Heart right ventricle (tissue), 16 donors: ENCODE data around the gene CSRP1. TPM values are rescaled to one million over a fixed set of nuclear protein-coding genes. Genes with fewer than 3 reads are reported as not detected.

ENCODE experiments used
- ATAC-seq, 8 donors: fragments of 200-7000 bp; cut with Tn5 transposase; one replicate each; pipeline ENCODE4 v1.9.1; 2020; ENCODE audit warnings: mild to moderate bottlenecking in 8 of 8, moderate library complexity in 8 of 8, moderate number of reproducible peaks in 1 of 8
- DNase-seq, 2 donors: peaks; one replicate each; pipeline ENCODE4 v3.0.0-alpha.2; 2020
- H3K27ac ChIP-seq, 10 donors: fragments of 200-600 bp; sonication (generic) in 2 of 10; one replicate each; pipeline versions ENCODE4 v1.5.0 to v1.8.0; 2020 to 2022; ENCODE audit warnings: mild to moderate bottlenecking in 3 of 10
- H3K27me3 ChIP-seq, 7 donors: fragments of 200-600 bp; one replicate each; pipeline ENCODE4 v1.8.0; 2021 to 2022; ENCODE audit warnings: mild to moderate bottlenecking in 2 of 7
- H3K36me3 ChIP-seq, 9 donors: fragments of 200-600 bp; sonication (generic) in 1 of 9; one replicate each; pipeline versions ENCODE4 v1.5.0 to v1.8.0; 2020 to 2022; ENCODE audit warnings: mild to moderate bottlenecking in 2 of 9
- H3K4me1 ChIP-seq, 9 donors: fragments of 200-600 bp; sonication (generic) in 1 of 9; one replicate each; pipeline versions ENCODE4 v1.5.0 to v1.8.0; 2020 to 2022; ENCODE audit warnings: mild to moderate bottlenecking in 4 of 9
- H3K4me3 ChIP-seq, 10 donors: fragments of 200-600 bp; sonication (generic) in 2 of 10; one replicate each; pipeline versions ENCODE4 v1.5.0 to v1.8.0; 2020 to 2022; ENCODE audit warnings: mild to moderate bottlenecking in 7 of 10, moderate library complexity in 2 of 10
- H3K9me3 ChIP-seq, 11 donors: fragments of 200-600 bp in 10 of 11; sonication (generic) in 2 of 11; one replicate each; pipeline versions ENCODE4 v1.5.0 to v1.8.0; 2013 to 2022; ENCODE audit warnings: mild to moderate bottlenecking in 2 of 11, control low read depth in 1 of 11, moderate library complexity in 1 of 11
- CTCF ChIP-seq, 9 donors: fragments of 200-600 bp; sonication (generic) in 2 of 9; IDR thresholded peaks; one replicate each; pipeline versions ENCODE4 v1.5.0 to v1.8.0; 2021 to 2022; ENCODE audit warnings: antibody characterized with exemption in 9 of 9, mild to moderate bottlenecking in 5 of 9, moderate library complexity in 1 of 9
- WGBS, 2 donors: extraction: QIAGEN DNeasy Blood & Tissue Kit; methylation state at CpG; one replicate each; pipeline ENCODE4 v1.1.7; 2013; ENCODE audit warnings: inconsistent platforms in 1 of 2; 5-methylcytosine and 5-hydroxymethylcytosine counted together
- intact Hi-C, 10 donors: fragments of 100-400 bp; cut with DNase I; formaldehyde crosslinking; loops; one replicate each; pipeline versions ENCODE4 v1.11.1 to v1.14.2; 2022
- polyA plus RNA-seq, 2 donors: library from polyadenylated mRNA; stranded (reverse); fragments of 200-250 nt; gene quantifications; one replicate each; pipeline ENCODE4 v1.2.3, GENCODE V29; 2013
- total RNA-seq, 10 donors: library from RNA; stranded (reverse); fragmentation: NEBNext Ultra II Directional in 3 of 10; extraction: Animal tissue kit (Norgen Biotek cat#: 25700) in 3 of 10; gene quantifications; one replicate each; pipeline versions ENCODE4 v1.2.1 to v1.2.4, GENCODE V29; 2021 to 2023
- donor health status: Arrhythmogenic right ventricular cardiomyopathy.
- donor health status: ischemic (EF 13 %, LVEDD 7.1; RV severe dilation, severe dysfunction).
- donor health status: healthy with polysubstance abuse.
- donor health status: DM: no; HTN: yes; CAD: no.
- donor health status: DM: no; HTN: no; CAD: no.
- donor health status: ischemic (EF 25% LVEDD 6.9; RV normal size, moderate dysfunction).
- donor health status: ischemic (EF 25% LVEDD 5.7; RV mildly dilated, moderate dysfunction).
- donor health status: healthy.
- donor health status: DM: yes; HTN: yes; CAD: no.
- donor health status: Ischemic cardiomyopathy.
- donor health status: ischemic (EF 35%, LVEDD 5.7; RV mildly dilated, moderate dysfunction).
- donor health status: nonischemic (EF 11% LVEDD 7.7; RV severe dilation, severe dysfunction).
- donor health status: DM: yes; HTN: yes; CAD: no.
- donor health status: PGD.
- donor health status: ischemic (EF 29% LVEDD 5.4; RV normal size, mild dysfunction).
- donor health status: nonischemic (EF 23%, LVEDD 6.1; RV moderate dilation, normal function).

Gene CSRP1
- total and polyA plus RNA-seq, 12 donors = 48.1 to 104 (median 67.7) TPM

- no peak for TF ChIP-seq CTCF (IDR thresholded peaks at IDR 0.05)
- Histone ChIP-seq H3K27ac (peak overlapping the region in 6 of 10 donors; percentile 23 to 94 (median 92)), H3K36me3 (no peaks in the 10 kb centered on the region), H3K9me3 (no peaks in the 10 kb centered on the region), H3K4me1 (peaks cover 4 to 71% (median 43%) of the 10 kb centered on the region in 9 donors), H3K4me3 (no peak overlapping the region), H3K27me3 (peaks cover 0 to 5% (median 0%) of the 10 kb centered on the region in 7 donors)
- intact Hi-C loops = no loop called here
- no peak for ATAC-seq
- DNase-seq = no peak
- WGBS, 2 donors = 74 to 79% methylated on average over 7 of the region's 7 CpGs
Observed at GRCh38 chr1:201543871-201544642, 37.1 kb upstream of the CSRP1 start.

DNA sequence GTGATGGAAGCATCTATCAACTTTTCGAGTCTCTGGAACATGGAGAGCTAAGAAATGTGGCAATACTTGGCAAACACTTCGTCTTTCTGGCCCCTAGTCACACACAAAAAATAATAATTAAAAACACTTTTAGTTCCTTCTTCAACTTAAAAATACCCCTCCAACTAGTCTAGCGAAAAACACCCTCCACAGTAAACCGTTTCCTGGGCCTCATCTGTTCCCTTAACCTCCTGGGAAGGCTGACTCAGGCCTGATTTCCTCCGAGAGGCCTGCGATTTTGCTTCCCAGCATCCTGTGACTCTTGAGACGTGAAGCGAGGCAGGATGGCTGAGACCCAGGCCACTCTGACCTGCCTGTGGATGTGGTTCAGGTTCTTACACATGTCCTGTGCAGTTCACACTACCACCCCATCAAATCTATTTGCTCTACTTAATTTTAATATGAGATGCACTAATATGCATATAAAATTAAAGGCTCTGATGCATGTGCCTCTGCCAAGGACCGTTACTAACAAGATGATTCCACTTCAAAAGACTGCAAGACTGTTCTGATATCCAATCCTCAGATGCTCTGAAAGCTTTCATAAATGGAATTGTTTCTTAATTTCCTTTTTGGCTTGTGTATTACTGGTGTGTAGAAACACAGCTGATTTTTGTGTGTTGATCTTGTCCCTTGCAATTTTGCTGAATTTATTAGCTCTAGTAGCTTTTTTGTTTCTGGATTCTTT, 35.5 kb upstream of the CSRP1 start:
- intact Hi-C loops = no loop called here
- Histone ChIP-seq H3K36me3 (no peaks in the 10 kb centered on the region), H3K4me3 (no peak overlapping the region), H3K27me3 (peaks cover 0 to 5% (median 0%) of the 10 kb centered on the region in 7 donors), H3K27ac (peak overlapping the region; percentile 50 to 94 (median 89)), H3K9me3 (no peaks in the 10 kb centered on the region), H3K4me1 (peaks cover 9 to 84% (median 56%) of the 10 kb centered on the region in 9 donors)
- ATAC-seq (peak in 3 of 8 donors; percentile 12 to 19 (median 14)), DNase-seq (no peak)
- 38 to 53% methylated on average over 9 of the region's 9 CpGs for WGBS, 2 donors
- no peak for TF ChIP-seq CTCF (IDR thresholded peaks at IDR 0.05)

DNA sequence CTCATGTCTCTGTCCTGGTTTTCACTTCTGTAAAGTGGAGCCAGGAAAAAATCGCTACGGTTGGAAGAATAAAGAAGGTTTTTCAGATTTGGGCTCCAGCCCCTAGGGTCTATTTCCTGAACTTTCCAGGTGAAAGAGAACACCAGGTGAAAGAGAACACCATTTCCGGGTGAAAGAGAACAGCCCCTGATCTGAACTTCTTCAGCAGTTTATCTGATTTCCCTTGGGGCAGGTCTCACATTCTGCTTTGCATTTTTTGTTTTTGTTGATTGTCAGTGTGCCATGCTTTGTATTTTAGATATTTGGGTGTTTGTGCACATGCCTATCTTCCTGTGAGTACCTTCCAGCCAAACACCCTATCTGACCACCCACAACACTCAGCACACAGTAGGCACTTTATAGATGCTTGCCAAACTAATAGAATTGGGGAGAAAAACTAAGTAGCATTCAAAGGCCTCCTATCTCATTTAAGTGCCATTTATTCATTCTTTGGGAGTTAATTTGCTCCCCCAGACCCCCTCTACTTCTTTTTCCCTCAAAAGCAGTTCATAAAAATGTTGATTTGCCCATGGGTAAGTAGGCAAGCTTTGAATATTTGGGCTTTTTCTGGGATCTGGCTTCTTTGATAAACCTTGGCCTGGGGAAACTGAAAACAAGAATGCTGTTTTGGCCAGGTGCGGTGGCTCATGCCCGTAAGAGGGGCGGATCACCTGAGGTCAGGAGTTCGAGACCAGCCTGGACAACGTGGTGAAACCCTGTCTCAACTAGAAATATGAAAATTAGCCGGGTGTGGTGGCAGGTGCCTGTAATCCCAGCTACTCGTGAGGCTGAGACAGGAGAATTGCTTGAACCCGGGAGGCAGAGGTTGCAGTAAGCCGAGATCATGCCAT, 34.2 kb upstream of the CSRP1 start:
- ATAC-seq (no peak), DNase-seq (no peak)
- Histone ChIP-seq H3K4me1 (peaks cover 9 to 95% (median 59%) of the 10 kb centered on the region in 9 donors), H3K27ac (peak overlapping the region in 9 of 10 donors; percentile 84 to 94 (median 89)), H3K4me3 (peak overlapping the region in 8 of 10 donors; percentile 61 to 78 (median 72)), H3K27me3 (peaks cover 0 to 5% (median 0%) of the 10 kb centered on the region in 7 donors), H3K9me3 (no peaks in the 10 kb centered on the region), H3K36me3 (no peaks in the 10 kb centered on the region)
- 86% methylated on average over 12 of the region's 12 CpGs for WGBS, 2 donors
- no peak for TF ChIP-seq CTCF (IDR thresholded peaks at IDR 0.05)
- intact Hi-C loops = loop anchor here in 1 of 10 donors (2.0 kb wide), 1 partner anchor 14 kb away; no protein-coding TSS in a partner anchor
